ENCODE measurements around the gene NFIC.
"Not testable (repeated sequence)": the region's sequence is repeated elsewhere in the genome, so short reads cannot be mapped to it uniquely, and the experiment has no call there.

Gene NFIC

GRCh38 chr19:3398114-3398899 lies 31.9 kb downstream of the NFIC start:
- Histone ChIP-seq H3K9me3 (ENCODE audit: insufficient read depth, low read length) (peaks cover 9% of the 10 kb centered on the region; the same call in 1 of the 2 replicates), H3K4me3 (ENCODE audit: insufficient read length, low read depth) (peak overlapping the region; percentile 19), H3K4me1 (ENCODE audit: insufficient read depth, insufficient read length) (peaks cover 19% of the 10 kb centered on the region), H3K9ac (ENCODE audit: insufficient read length, low read depth) (peak overlapping the region; percentile 5), H3K27me3 (ENCODE audit: insufficient read depth, insufficient read length) (no peaks in the 10 kb centered on the region), H3K36me3 (ENCODE audit: insufficient read depth, insufficient read length, low read length) (no peaks in the 10 kb centered on the region)
- TF ChIP-seq SUZ12 (IDR thresholded peaks at IDR 0.05; ENCODE audit: extremely low read depth, insufficient read depth, insufficient read length) (no peak), YY1 (IDR thresholded peaks at IDR 0.05; ENCODE audit: insufficient read depth, insufficient read length) (no peak), ZNF274 (IDR thresholded peaks at IDR 0.05; ENCODE audit: low read depth, low read length) (no peak)
- DNase-seq (ENCODE audit: low read depth, low spot score) = no peak

GRCh38 chr19:3398900-3399278 lies 32.5 kb downstream of the NFIC start:
- no peak for TF ChIP-seq SUZ12 (IDR thresholded peaks at IDR 0.05; ENCODE audit: extremely low read depth, insufficient read depth, insufficient read length)
- Histone ChIP-seq H3K4me1 (ENCODE audit: insufficient read depth, insufficient read length) (peaks cover 21% of the 10 kb centered on the region), H3K27me3 (ENCODE audit: insufficient read depth, insufficient read length) (no peaks in the 10 kb centered on the region), H3K4me3 (ENCODE audit: insufficient read length, low read depth) (no peak overlapping the region), H3K36me3 (ENCODE audit: insufficient read depth, insufficient read length, low read length) (no peaks in the 10 kb centered on the region), H3K9me3 (ENCODE audit: insufficient read depth, low read length) (peaks cover 9% of the 10 kb centered on the region; the same call in 1 of the 2 replicates), H3K9ac (ENCODE audit: insufficient read length, low read depth) (no peak overlapping the region)
- DNase-seq (ENCODE audit: low read depth, low spot score) = no peak

GRCh38 chr19:3399311-3399710 lies 32.9 kb downstream of the NFIC start:
- not testable (repeated sequence) for DNase-seq (ENCODE audit: low read depth, low spot score); H3K27me3 ChIP-seq (ENCODE audit: insufficient read depth, insufficient read length); H3K4me3 ChIP-seq (ENCODE audit: insufficient read length, low read depth); H3K9ac ChIP-seq (ENCODE audit: insufficient read length, low read depth); H3K9me3 ChIP-seq (ENCODE audit: insufficient read depth, low read length); H3K36me3 ChIP-seq (ENCODE audit: insufficient read depth, insufficient read length, low read length)
- H3K4me1 ChIP-seq (ENCODE audit: insufficient read depth, insufficient read length) = peaks cover 21% of the 10 kb centered on the region

- Histone ChIP-seq H3K9ac (ENCODE audit: insufficient read length, low read depth) (no peak overlapping the region), H3K4me3 (ENCODE audit: insufficient read length, low read depth) (no peak overlapping the region), H3K36me3 (ENCODE audit: insufficient read depth, insufficient read length, low read length) (no peaks in the 10 kb centered on the region), H3K27me3 (ENCODE audit: insufficient read depth, insufficient read length) (no peaks in the 10 kb centered on the region), H3K9me3 (ENCODE audit: insufficient read depth, low read length) (peaks cover 9% of the 10 kb centered on the region; the same call in 1 of the 2 replicates), H3K4me1 (ENCODE audit: insufficient read depth, insufficient read length) (peaks cover 21% of the 10 kb centered on the region)
- TF ChIP-seq YY1 (IDR thresholded peaks at IDR 0.05; ENCODE audit: insufficient read depth, insufficient read length) = no peak
- TF ChIP-seq SUZ12 (IDR thresholded peaks at IDR 0.05; ENCODE audit: extremely low read depth, insufficient read depth, insufficient read length) = no peak
- DNase-seq (ENCODE audit: low read depth, low spot score) = no peak
Observed at GRCh38 chr19:3401004-3401768, 34.8 kb downstream of the NFIC start.

- no peak for DNase-seq (ENCODE audit: low read depth, low spot score)
- no peak for TF ChIP-seq YY1 (IDR thresholded peaks at IDR 0.05; ENCODE audit: insufficient read depth, insufficient read length)
- TF ChIP-seq SUZ12 (IDR thresholded peaks at IDR 0.05; ENCODE audit: extremely low read depth, insufficient read depth, insufficient read length) = no peak
- TF ChIP-seq ZNF274 (IDR thresholded peaks at IDR 0.05; ENCODE audit: low read depth, low read length) = no peak
- Histone ChIP-seq H3K4me1 (ENCODE audit: insufficient read depth, insufficient read length) (peaks cover 18% of the 10 kb centered on the region), H3K27me3 (ENCODE audit: insufficient read depth, insufficient read length) (no peaks in the 10 kb centered on the region), H3K9ac (ENCODE audit: insufficient read length, low read depth) (no peak overlapping the region), H3K9me3 (ENCODE audit: insufficient read depth, low read length) (peaks cover 9% of the 10 kb centered on the region; the same call in 1 of the 2 replicates), H3K36me3 (ENCODE audit: insufficient read depth, insufficient read length, low read length) (no peaks in the 10 kb centered on the region), H3K4me3 (ENCODE audit: insufficient read length, low read depth) (no peak overlapping the region)
Observed at GRCh38 chr19:3402631-3403443, 36.5 kb downstream of the NFIC start.

GRCh38 chr19:3403489-3404323 lies 37.3 kb downstream of the NFIC start:
- Histone ChIP-seq H3K4me1 (ENCODE audit: insufficient read depth, insufficient read length) (peaks cover 11% of the 10 kb centered on the region), H3K4me3 (ENCODE audit: insufficient read length, low read depth) (no peak overlapping the region), H3K9ac (ENCODE audit: insufficient read length, low read depth) (no peak overlapping the region), H3K36me3 (ENCODE audit: insufficient read depth, insufficient read length, low read length) (no peaks in the 10 kb centered on the region), H3K9me3 (ENCODE audit: insufficient read depth, low read length) (peaks cover 9% of the 10 kb centered on the region; the same call in 1 of the 2 replicates), H3K27me3 (ENCODE audit: insufficient read depth, insufficient read length) (no peaks in the 10 kb centered on the region)
- DNase-seq (ENCODE audit: low read depth, low spot score) = no peak
- TF ChIP-seq SUZ12 (IDR thresholded peaks at IDR 0.05; ENCODE audit: extremely low read depth, insufficient read depth, insufficient read length) = no peak
- no peak for TF ChIP-seq YY1 (IDR thresholded peaks at IDR 0.05; ENCODE audit: insufficient read depth, insufficient read length)
- no peak for TF ChIP-seq ZNF274 (IDR thresholded peaks at IDR 0.05; ENCODE audit: low read depth, low read length)
